Hepatocyte (in vitro differentiated cells): ENCODE measurements around the gene PLG.
"Not testable (repeated sequence)": the region's sequence is repeated elsewhere in the genome, so short reads cannot be mapped to it uniquely, and the experiment has no call there.

Source experiments
- EZH2 ChIP-seq: fragments of 200-600 bp; sonication (generic); IDR thresholded peaks from 2 replicates; pipeline ENCODE4 v1.6.1; 2016; ENCODE audit warnings: antibody characterized with exemption, mild to moderate bottlenecking, borderline replicate concordance
- EZH2phosphoT487 ChIP-seq: fragments of 200-600 bp; sonication (generic); IDR thresholded peaks from one replicate; pipeline ENCODE4 v1.6.1; 2018; ENCODE audit warnings: antibody characterized with exemption, mild to moderate bottlenecking, low read depth, moderate library complexity; ENCODE audit not compliant: unreplicated experiment, severe bottlenecking
- TF ChIP-seq, protein P1 (sequence below): fragments of 200-600 bp; sonication (generic); IDR thresholded peaks from 2 replicates; pipeline ENCODE4 v1.5.1; 2016; ENCODE audit warnings: antibody characterized with exemption, mild to moderate bottlenecking; ENCODE audit not compliant: poor library complexity

DNA sequence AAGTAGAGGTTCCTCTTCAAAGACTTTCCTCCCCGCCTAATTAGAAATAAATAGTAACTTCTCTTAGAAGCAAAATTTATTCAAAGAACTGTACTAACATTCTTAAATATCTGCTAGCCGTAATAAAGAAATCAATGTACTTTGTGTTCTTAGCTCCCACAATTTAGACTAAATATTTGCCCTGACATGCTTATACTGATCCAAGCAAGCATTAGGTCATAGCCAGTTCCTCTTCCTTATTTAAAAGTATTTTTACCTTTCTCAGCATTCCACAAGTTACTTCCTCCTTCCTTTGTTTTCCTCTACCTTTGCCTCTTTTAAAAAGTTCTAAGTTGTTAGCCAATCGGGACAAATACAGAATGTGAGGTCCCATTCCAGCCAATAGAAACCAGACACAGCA, 86.1 kb downstream of the PLG start:
- TF ChIP-seq, protein P1, sequence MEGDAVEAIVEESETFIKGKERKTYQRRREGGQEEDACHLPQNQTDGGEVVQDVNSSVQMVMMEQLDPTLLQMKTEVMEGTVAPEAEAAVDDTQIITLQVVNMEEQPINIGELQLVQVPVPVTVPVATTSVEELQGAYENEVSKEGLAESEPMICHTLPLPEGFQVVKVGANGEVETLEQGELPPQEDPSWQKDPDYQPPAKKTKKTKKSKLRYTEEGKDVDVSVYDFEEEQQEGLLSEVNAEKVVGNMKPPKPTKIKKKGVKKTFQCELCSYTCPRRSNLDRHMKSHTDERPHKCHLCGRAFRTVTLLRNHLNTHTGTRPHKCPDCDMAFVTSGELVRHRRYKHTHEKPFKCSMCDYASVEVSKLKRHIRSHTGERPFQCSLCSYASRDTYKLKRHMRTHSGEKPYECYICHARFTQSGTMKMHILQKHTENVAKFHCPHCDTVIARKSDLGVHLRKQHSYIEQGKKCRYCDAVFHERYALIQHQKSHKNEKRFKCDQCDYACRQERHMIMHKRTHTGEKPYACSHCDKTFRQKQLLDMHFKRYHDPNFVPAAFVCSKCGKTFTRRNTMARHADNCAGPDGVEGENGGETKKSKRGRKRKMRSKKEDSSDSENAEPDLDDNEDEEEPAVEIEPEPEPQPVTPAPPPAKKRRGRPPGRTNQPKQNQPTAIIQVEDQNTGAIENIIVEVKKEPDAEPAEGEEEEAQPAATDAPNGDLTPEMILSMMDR: not testable (repeated sequence)
- TF ChIP-seq EZH2, EZH2phosphoT487: not testable (repeated sequence)
